Activated T-cell treated with anti-CD3 and anti-CD28 coated beads, Interleukin-2, amount 50 U/mL, for 72 hours (primary cell): ENCODE data around the gene CTXND1. TPM values are rescaled to one million over a fixed set of nuclear protein-coding genes. Genes with fewer than 3 reads are reported as not detected.

Experiments
- ATAC-seq, 2 donors: fragments of 150-1000 bp; cut with Tn5 transposase; replicated peaks in 1 of 2; 2 replicates each; pipeline ENCODE4 v1.10.0; 2021; ENCODE audit warnings: moderate library complexity in 2 of 2, mild to moderate bottlenecking in 1 of 2
- DNase-seq, 2 donors: peaks; one replicate each; pipeline ENCODE4 v3.0.0; 2021 to 2022; ENCODE audit warnings: mixed read lengths in 1 of 2
- H3K27ac Mint-ChIP-seq: one replicate; pipeline ENCODE4 v1.8.0; 2022; ENCODE audit warnings: mild to moderate bottlenecking, moderate library complexity, mixed read lengths
- H3K27me3 Mint-ChIP-seq: one replicate; pipeline ENCODE4 v1.8.0; 2022; ENCODE audit warnings: low read depth, mixed read lengths
- H3K36me3 Mint-ChIP-seq, 2 donors: one replicate each; pipeline ENCODE4 v1.8.0; 2022; ENCODE audit warnings: mixed read lengths in 2 of 2, mild to moderate bottlenecking in 1 of 2; ENCODE audit not compliant: insufficient read depth in 2 of 2
- H3K4me1 Mint-ChIP-seq: one replicate; pipeline ENCODE4 v1.8.0; 2022; ENCODE audit warnings: low read depth, mixed read lengths
- H3K4me3 Mint-ChIP-seq, 2 donors: one replicate each; pipeline ENCODE4 v1.8.0; 2022; ENCODE audit warnings: mild to moderate bottlenecking in 2 of 2, mixed read lengths in 2 of 2, moderate library complexity in 2 of 2
- H3K9me3 Mint-ChIP-seq, 2 donors: one replicate each; pipeline ENCODE4 v1.8.0; 2022; ENCODE audit warnings: mixed read lengths in 2 of 2
- total RNA-seq, 2 donors: library from RNA; stranded (reverse); gene quantifications; one replicate each; pipeline ENCODE4 v1.2.3, GENCODE V29; 2022

CTXND1 gene
- total RNA-seq, 2 donors from 2014 or later = not detected

DNA sequence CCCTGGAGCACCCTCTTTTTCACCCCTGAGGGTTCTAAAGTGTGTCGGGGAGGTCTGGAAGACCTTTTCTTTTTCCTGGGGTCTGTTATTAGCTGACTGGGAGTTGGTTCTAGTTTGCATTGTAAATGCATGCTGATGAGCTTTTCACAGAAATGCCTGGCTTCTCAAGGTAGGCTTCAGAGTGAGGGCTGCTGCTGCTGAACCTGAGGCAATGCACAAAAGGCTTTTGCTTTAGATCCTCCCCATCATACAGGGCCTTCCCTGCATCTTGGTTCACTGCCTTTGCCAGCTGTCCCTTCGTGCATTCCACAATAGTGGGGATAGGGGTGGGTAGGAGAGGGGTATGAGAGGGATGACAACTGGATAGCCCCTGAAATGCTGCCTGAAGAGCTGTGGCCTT, 52.6 kb downstream of the CTXND1 start:
- Mint-ChIP-seq H3K36me3 (no peaks in the 10 kb centered on the region), H3K27ac (no peak overlapping the region), H3K9me3 (no peaks in the 10 kb centered on the region), H3K4me3 (no peak overlapping the region), H3K27me3 (peaks cover 16% of the 10 kb centered on the region), H3K4me1 (no peaks in the 10 kb centered on the region)
- DNase-seq = no peak
- no peak for ATAC-seq

DNA sequence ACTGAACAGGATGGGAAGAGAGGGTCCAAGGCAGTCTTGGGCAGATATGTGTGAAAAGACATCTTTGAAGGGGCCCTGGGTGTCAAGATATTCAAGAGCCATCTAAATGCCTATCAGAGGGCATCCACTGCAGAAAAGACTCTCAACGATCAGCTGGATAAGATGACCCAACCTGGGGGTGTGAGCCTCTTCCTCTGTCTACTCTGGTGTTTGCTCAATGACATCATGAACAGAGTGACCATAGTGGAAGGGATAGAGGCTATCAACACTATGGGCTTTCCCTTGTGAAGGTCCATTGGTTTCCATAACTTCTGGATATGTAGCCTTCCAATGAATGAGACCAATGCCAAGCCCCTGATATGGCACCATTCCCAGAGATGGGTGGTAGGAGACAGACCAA, 57.1 kb downstream of the CTXND1 start:
- Mint-ChIP-seq H3K27me3 (peaks cover 12% of the 10 kb centered on the region), H3K9me3 (no peaks in the 10 kb centered on the region), H3K4me3 (no peak overlapping the region), H3K27ac (no peak overlapping the region), H3K4me1 (no peaks in the 10 kb centered on the region), H3K36me3 (no peaks in the 10 kb centered on the region)
- ATAC-seq (no peak), DNase-seq (no peak)

DNA sequence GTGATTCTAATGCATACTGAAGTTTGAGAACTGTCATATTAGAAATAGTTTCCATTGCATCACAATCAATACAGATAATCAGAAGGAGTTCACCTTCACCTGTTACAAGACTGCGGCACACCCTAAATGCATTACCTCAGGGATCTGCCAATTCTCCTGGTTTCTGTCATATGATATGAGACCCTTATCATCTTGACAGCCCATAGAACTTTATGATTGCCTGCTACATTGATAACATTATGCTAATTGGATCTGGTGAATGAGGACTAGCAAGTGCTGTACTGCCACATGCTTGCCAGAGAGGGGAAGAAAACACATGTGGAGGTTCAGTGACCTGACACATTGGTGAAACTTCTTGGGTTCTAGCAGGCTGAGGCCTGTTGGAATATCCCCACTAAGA, 57.8 kb downstream of the CTXND1 start:
- DNase-seq (no peak), ATAC-seq (no peak)
- Mint-ChIP-seq H3K36me3 (no peaks in the 10 kb centered on the region), H3K27me3 (peaks cover 11% of the 10 kb centered on the region), H3K27ac (no peak overlapping the region), H3K4me1 (no peaks in the 10 kb centered on the region), H3K9me3 (no peaks in the 10 kb centered on the region), H3K4me3 (no peak overlapping the region)

DNA sequence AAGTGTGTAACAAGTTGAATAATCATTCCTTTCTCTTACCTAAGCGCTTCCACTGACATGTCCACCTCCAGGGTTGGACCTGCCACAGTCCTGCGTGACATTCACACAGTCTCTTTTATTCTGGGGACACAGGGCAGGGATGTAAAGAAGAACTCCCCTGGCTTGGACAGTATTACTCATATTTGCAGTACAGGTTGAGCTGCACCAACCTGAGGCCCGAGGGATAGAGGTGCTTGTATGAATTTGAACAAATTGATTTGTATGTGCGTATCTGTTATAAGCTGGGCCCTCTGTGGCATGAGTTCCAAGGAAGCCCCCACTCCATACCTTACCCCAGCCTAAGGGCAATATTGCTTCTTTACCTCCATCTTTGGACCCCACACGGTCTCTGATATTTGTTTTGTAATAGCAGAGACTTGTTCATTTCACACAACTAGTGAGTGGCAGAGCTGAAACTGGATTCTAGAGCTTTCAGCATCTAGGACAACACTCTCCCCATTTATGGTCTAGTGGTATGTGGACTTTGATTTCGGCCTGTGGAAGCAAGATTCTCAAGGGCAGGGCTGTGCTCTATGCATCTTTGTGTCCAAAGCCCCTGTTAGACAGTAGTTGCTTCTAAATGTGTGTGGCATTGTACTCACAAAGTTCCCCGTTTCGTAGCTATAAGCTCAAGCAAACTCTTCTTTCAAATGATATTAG, 60.0 kb downstream of the CTXND1 start:
- Mint-ChIP-seq H3K4me1 (no peaks in the 10 kb centered on the region), H3K27ac (no peak overlapping the region), H3K4me3 (no peak overlapping the region), H3K9me3 (no peaks in the 10 kb centered on the region), H3K27me3 (no peaks in the 10 kb centered on the region), H3K36me3 (peaks cover 0 to 3% of the 10 kb centered on the region in 2 donors)
- DNase-seq = no peak
- ATAC-seq = no peak

DNA sequence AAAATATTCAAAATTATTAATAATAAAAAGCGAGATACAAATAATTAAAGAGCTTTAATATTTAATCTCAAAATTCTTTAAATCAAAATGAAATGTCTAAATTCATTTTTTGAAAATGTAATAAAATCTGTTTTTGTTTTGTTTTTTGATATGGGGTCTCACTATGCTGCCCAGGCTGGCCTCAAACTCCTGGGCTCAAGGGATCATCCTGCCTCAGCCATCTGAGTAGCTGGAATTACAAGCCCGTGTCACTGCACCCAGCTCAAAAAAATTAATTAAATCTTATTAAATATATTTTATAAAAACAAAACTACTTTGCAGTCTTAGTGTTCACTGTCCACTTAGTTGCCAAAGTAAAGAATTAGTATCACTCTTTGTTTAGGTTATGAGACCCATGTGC, 60.8 kb downstream of the CTXND1 start:
- Mint-ChIP-seq H3K4me1 (no peaks in the 10 kb centered on the region), H3K4me3 (no peak overlapping the region), H3K36me3 (peaks cover 0 to 7% of the 10 kb centered on the region in 2 donors), H3K9me3 (no peaks in the 10 kb centered on the region), H3K27me3 (no peaks in the 10 kb centered on the region), H3K27ac (no peak overlapping the region)
- ATAC-seq (no peak), DNase-seq (no peak)

DNA sequence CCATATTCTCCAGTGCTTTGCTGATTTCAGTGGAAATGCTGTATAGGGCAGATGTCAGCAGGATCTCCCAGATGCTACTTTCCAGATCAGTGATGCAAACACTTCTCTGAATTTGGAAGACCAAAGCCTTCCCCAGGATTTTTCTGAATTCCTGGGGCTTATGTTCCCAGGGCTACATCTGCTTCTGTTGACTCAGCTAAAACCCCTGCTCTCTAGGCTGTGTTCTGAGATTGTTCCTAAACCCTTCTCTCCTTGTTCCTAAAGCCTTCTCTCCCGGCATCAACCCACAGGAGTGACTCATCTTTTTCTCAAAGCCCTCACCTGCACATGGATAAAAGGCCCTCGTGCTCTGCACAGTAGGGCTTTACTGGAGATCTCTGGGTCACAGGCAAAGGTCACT, 63.8 kb downstream of the CTXND1 start:
- H3K36me3 Mint-ChIP-seq = peaks cover 5 to 20% of the 10 kb centered on the region in 2 donors
- H3K4me3 Mint-ChIP-seq = no peak overlapping the region
- H3K4me1 Mint-ChIP-seq = no peaks in the 10 kb centered on the region
- H3K27me3 Mint-ChIP-seq = no peaks in the 10 kb centered on the region
- H3K9me3 Mint-ChIP-seq = no peaks in the 10 kb centered on the region
- H3K27ac Mint-ChIP-seq = no peak overlapping the region
- ATAC-seq = no peak
- DNase-seq = no peak

DNA sequence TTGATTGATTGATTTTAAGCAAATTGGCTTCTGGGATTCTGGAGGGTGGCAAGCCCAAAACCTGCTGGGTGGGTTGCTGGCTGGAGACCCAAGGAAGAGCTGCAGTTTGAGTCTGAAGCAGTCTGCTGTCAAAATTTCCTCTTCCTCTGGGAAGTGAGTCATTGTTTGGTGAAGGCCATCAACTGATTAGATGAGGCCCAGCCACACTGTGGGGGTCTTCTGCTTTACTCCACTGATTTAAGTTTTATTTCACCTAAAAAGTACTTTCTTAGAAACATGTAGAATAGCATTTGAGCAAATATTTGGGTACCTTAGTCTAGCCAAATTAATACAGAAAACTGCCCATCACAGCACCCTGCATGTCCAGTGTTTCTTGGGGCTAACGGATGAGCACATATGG, 65.4 kb downstream of the CTXND1 start:
- Mint-ChIP-seq H3K36me3 (peaks cover 5 to 28% of the 10 kb centered on the region in 2 donors), H3K27me3 (no peaks in the 10 kb centered on the region), H3K9me3 (no peaks in the 10 kb centered on the region), H3K27ac (no peak overlapping the region), H3K4me3 (no peak overlapping the region), H3K4me1 (no peaks in the 10 kb centered on the region)
- ATAC-seq = no peak
- DNase-seq = no peak

DNA sequence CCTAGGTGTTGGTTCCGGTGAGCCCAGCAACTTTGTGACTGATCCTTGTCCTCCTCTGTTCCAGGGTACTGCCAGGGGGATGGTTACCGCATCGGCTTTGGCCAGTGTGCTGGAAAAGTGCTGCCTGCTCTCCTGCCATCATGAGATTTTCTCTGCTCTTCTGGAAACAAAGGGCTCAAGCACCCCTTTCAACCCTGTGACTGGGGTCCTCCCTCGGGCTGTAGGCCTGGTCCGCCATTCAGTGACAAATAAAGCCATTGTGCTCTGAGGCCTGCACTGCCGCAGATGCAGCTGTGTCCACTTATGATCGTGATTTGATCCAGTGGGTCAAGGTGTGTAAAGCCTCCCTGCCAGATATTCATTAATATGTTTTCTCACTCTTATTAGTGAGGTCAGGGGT, 65.9 kb downstream of the CTXND1 start:
- Mint-ChIP-seq H3K4me1 (no peaks in the 10 kb centered on the region), H3K36me3 (peaks cover 5 to 28% of the 10 kb centered on the region in 2 donors), H3K9me3 (no peaks in the 10 kb centered on the region), H3K4me3 (no peak overlapping the region), H3K27ac (no peak overlapping the region), H3K27me3 (no peaks in the 10 kb centered on the region)
- ATAC-seq (no peak), DNase-seq (no peak)

DNA sequence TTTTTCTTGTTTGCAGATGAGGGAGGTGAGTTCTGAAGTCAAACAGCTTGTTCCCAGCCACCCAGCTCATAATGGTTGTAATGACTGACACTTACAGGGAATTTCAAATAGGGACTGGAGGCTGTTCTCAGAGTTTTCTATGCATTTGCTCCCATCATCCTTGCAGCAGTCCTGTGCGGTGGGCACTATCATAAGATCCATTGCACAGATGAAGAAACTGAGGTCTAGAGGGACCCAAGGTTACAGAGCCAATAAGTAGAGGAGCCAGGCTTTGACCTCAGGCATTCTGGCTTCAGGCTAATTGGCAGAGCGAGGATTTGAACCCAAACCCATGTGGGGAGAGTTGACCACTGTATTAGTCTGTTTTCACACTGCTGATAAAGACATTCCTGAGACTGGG, 66.9 kb downstream of the CTXND1 start:
- ATAC-seq (no peak), DNase-seq (no peak)
- Mint-ChIP-seq H3K4me3 (no peak overlapping the region), H3K9me3 (no peaks in the 10 kb centered on the region), H3K36me3 (peaks cover 5 to 28% of the 10 kb centered on the region in 2 donors), H3K4me1 (no peaks in the 10 kb centered on the region), H3K27ac (no peak overlapping the region), H3K27me3 (no peaks in the 10 kb centered on the region)

DNA sequence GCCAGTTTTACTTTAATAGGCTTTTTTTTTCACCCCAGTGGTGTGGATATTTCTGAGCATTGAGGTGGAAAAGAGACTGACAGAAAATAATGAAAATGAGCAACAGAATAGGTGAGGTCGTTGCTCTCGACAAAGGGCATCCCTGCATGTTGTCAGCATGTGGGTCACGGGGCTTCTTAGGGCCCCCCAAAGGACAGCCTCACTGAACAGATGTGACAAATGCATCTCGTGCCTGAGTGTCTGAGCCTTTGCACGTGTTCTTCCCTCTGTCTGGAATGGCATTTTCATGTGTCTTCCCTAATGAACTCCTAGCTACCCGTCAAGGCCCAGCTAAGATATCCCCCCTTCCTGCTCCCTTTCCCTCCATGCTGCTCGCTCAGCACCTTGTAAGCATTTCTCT, 67.5 kb downstream of the CTXND1 start:
- H3K27ac Mint-ChIP-seq = no peak overlapping the region
- ATAC-seq (no peak), DNase-seq (no peak)
- no peaks in the 10 kb centered on the region for H3K4me1 Mint-ChIP-seq
- no peaks in the 10 kb centered on the region for H3K9me3 Mint-ChIP-seq
- H3K4me3 Mint-ChIP-seq = no peak overlapping the region
- peaks cover 6 to 28% of the 10 kb centered on the region in 2 donors for H3K36me3 Mint-ChIP-seq
- no peaks in the 10 kb centered on the region for H3K27me3 Mint-ChIP-seq

DNA sequence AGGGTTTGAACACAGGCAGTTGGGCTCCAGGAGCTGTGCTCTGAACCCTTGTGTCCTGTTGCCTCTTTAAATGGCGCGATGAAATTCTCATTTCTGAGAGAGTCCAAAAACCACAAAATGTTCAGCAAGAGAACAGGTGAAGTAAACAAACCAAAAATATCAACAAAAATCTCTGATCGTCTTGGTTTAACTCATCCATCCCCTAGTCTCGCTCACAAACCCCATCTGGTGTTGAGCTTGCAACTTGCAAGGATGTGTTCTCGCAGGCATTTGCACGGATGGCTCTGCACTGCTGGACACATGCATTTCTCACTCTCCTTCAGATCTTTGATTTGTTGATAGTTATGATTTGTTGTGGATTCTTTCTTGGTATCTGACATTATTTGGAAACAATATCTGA, 68.1 kb downstream of the CTXND1 start:
- Mint-ChIP-seq H3K4me3 (no peak overlapping the region), H3K36me3 (peaks cover 7 to 31% of the 10 kb centered on the region in 2 donors), H3K27me3 (no peaks in the 10 kb centered on the region), H3K27ac (no peak overlapping the region), H3K4me1 (no peaks in the 10 kb centered on the region), H3K9me3 (no peaks in the 10 kb centered on the region)
- DNase-seq = no peak
- ATAC-seq = no peak

DNA sequence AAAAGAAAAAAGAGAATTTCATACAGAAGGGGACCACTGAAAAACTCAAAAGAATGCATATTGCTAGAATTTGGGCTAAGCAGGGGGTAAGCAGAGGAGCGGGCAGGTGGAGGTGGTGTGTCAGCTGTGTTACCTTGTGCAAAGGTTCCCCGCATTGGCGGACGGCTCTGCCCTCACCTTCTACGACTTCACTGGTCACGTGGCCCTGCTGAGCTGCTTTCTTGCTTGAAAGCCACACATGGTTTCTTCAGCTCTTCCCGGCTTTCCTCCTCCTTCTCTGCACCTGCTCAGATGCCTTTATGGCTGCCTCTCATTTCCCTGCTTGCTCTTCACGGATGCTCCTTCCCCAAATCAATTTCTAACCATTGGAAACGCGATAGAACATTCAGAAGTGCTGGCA, 68.7 kb downstream of the CTXND1 start:
- Mint-ChIP-seq H3K36me3 (peaks cover 7 to 31% of the 10 kb centered on the region in 2 donors), H3K27ac (no peak overlapping the region), H3K4me3 (no peak overlapping the region), H3K4me1 (no peaks in the 10 kb centered on the region), H3K9me3 (no peaks in the 10 kb centered on the region), H3K27me3 (no peaks in the 10 kb centered on the region)
- ATAC-seq = no peak
- no peak for DNase-seq

DNA sequence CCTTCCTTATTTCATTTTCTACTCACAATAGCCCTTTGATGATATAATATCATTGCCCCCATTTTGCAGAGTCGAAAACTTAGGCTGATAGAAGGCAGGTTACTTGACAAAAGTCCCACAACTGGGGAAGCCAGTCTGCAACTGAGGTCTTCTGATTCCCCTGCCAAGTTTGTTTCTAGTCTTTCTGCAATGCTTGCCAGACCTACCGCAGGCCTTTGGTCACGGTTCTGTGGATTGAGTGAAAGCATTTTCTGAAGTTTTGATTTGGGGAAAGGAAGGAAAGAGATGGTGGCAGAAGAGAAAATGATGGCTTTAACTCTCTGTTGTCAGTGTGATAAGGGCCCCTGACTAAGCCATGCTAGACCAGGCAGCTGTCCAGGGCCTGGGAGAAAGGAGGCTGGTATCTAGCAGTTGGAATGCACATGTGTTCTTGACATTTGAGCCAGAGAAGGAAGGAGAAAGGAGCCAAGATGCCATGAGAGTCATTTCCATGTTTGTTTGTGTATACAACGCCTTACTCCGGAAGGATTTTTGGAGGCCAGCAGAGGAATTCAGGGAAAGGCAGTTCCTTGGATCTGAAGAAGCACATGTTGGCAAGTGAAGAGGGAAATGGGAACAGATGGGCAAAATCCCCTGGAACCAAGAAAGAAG, 69.3 kb downstream of the CTXND1 start:
- H3K4me3 Mint-ChIP-seq = no peak overlapping the region
- no peak overlapping the region for H3K27ac Mint-ChIP-seq
- H3K36me3 Mint-ChIP-seq = peaks cover 7 to 31% of the 10 kb centered on the region in 2 donors
- no peak for ATAC-seq
- no peaks in the 10 kb centered on the region for H3K4me1 Mint-ChIP-seq
- no peaks in the 10 kb centered on the region for H3K9me3 Mint-ChIP-seq
- DNase-seq = no peak
- no peaks in the 10 kb centered on the region for H3K27me3 Mint-ChIP-seq

DNA sequence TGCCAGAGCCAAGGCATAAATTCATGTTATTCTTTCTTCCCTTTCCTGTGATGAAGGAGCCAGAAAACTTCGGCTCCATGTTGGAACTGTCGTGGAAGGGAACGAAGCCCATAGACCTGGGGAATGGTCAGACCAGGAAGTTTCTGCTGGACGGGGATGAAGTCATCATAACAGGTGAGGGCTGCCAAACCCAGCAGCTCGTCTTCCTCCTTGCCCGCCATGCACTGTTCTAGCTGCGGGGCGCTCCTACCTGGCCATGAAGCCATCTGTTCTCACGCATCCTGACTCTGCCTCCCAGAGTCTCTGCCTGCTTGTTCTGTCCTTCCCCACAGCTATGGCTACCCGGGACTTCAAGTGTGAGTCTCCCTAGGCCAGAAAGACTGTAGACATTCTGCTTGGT, 71.0 kb downstream of the CTXND1 start:
- H3K4me3 Mint-ChIP-seq = no peak overlapping the region
- no peaks in the 10 kb centered on the region for H3K4me1 Mint-ChIP-seq
- DNase-seq = no peak
- ATAC-seq = no peak
- no peaks in the 10 kb centered on the region for H3K9me3 Mint-ChIP-seq
- H3K27me3 Mint-ChIP-seq = no peaks in the 10 kb centered on the region
- H3K36me3 Mint-ChIP-seq = peaks cover 7 to 23% of the 10 kb centered on the region in 2 donors
- H3K27ac Mint-ChIP-seq = no peak overlapping the region
